K562 (cell line): ENCODE data around the gene KCNT1. TPM values are rescaled to one million over a fixed set of nuclear protein-coding genes. Genes with fewer than 3 reads are reported as not detected.

Experiments used
- ATAC-seq: fragments of 200-7000 bp; cut with Tn5 transposase; 3 replicates; pipeline ENCODE4 v1.9.1; 2020; ENCODE audit warnings: moderate library complexity
- BruUV-seq: library from RNA; stranded (reverse); fragments of 400-500 nt; replicated peaks from 2 replicates; lab custom pipeline; 2021; lab: Mats Ljungman, UMichigan
- CTCF ChIA-PET: fragments of 300-600 bp; formaldehyde crosslinking; extraction: SDS; loops from one replicate; lab custom pipeline; 2021; ENCODE audit warnings: low intra/inter-chr PET ratio; lab: Yijun Ruan, JAX
- POLR2A ChIA-PET: fragments of 300-600, 350-650 bp; sonication (Branson Sonifier 250); formaldehyde crosslinking; extraction: SDS; loops from one replicate; lab custom pipeline; 2021; ENCODE audit warnings: antibody characterized with exemption, inconsistent platforms; lab: Yijun Ruan, JAX
- DNase-seq, 4 experiments: peaks; one replicate each; pipeline versions ENCODE4 v3.0.0 to v3.0.0-alpha.2; 2011 to 2018; ENCODE audit warnings: low spot score in 3 of 4, mixed read lengths in 3 of 4; ENCODE audit errors: extremely low read depth in 1 of 4
- FAIRE-seq: peaks from 2 replicates; lab custom pipeline; 2011; peaks lifted over from hg19 to GRCh38; lab: Jason Lieb, UNC
- H2AFZ ChIP-seq: 2 replicates; pipeline ENCODE4 v1.6.0; 2011; ENCODE audit warnings: low read depth, low read length, control low read depth, inconsistent platforms
- H3K27ac ChIP-seq: fragments of 200-600 bp; 3 replicates; pipeline ENCODE4 v1.8.0; 2011; ENCODE audit warnings: low read depth, mild to moderate bottlenecking, control low read depth, inconsistent platforms, low read length, moderate library complexity, mixed read lengths; ENCODE audit errors: extremely low read depth
- H3K27me3 ChIP-seq, 2 experiments: fragments of 300-600 bp in 1 of 2; 2 replicates in 1 of 2; 3 replicates in 1 of 2; pipeline versions ENCODE4 v1.6.0 to v1.8.0; 2011; ENCODE audit warnings: inconsistent platforms in 2 of 2, low read length in 2 of 2, mild to moderate bottlenecking in 1 of 2, mixed read lengths in 1 of 2, moderate library complexity in 1 of 2; ENCODE audit not compliant: control insufficient read depth in 2 of 2, insufficient read depth in 2 of 2
- H3K36me3 ChIP-seq: fragments of 300-600 bp; 3 replicates; pipeline ENCODE4 v1.8.0; 2011; ENCODE audit warnings: mild to moderate bottlenecking, low read length, inconsistent platforms; ENCODE audit not compliant: control insufficient read depth, insufficient read depth
- H3K4me1 ChIP-seq, 2 experiments: fragments of 200-600 bp in 1 of 2; replicated peaks in 1 of 2; 2 replicates in 1 of 2; 3 replicates in 1 of 2; pipeline versions ENCODE4 v1.5.1 to v1.8.0; 2011; ENCODE audit warnings: inconsistent platforms in 2 of 2, low read length in 2 of 2, mild to moderate bottlenecking in 1 of 2, mixed read lengths in 1 of 2, moderate library complexity in 1 of 2; ENCODE audit not compliant: control insufficient read depth in 2 of 2, insufficient read depth in 2 of 2
- H3K4me2 ChIP-seq: 2 replicates; pipeline ENCODE4 v1.6.1; 2011; ENCODE audit warnings: low read length, control low read depth, inconsistent platforms, mixed read lengths; ENCODE audit not compliant: insufficient read depth
- H3K4me3 ChIP-seq: fragments of 200-600 bp; sonication (generic), shearing (Covaris generic); 2 replicates; pipeline ENCODE4 v1.5.1; 2016; ENCODE audit warnings: control low read depth, inconsistent platforms
- H3K79me2 ChIP-seq: fragments of 200-600 bp; 3 replicates; pipeline ENCODE4 v1.8.0; 2011; ENCODE audit warnings: low read length, inconsistent platforms; ENCODE audit not compliant: control insufficient read depth, insufficient read depth
- H3K9ac ChIP-seq, 2 experiments: 2 replicates each; pipeline versions ENCODE4 v1.6.0 to v1.6.1; 2011; ENCODE audit warnings: low read depth in 2 of 2, low read length in 2 of 2, control low read depth in 1 of 2, inconsistent platforms in 1 of 2, mild to moderate bottlenecking in 1 of 2, mixed read lengths in 1 of 2; ENCODE audit not compliant: insufficient read depth in 1 of 2
- H3K9me1 ChIP-seq: one replicate; pipeline ENCODE4 v1.6.0; 2011; ENCODE audit warnings: inconsistent platforms, mild to moderate bottlenecking, low read length, moderate library complexity; ENCODE audit not compliant: control insufficient read depth, insufficient read depth
- H3K9me3 ChIP-seq: replicated peaks from 2 replicates; pipeline ENCODE4 v1.5.1; 2011; ENCODE audit warnings: low read depth, low read length, inconsistent platforms; ENCODE audit not compliant: control insufficient read depth, insufficient read depth
- H4K20me1 ChIP-seq: replicated peaks from 2 replicates; pipeline ENCODE4 v1.6.1; 2011; ENCODE audit warnings: low read length, inconsistent platforms, mixed read lengths; ENCODE audit not compliant: control insufficient read depth, insufficient read depth
- ATF7 ChIP-seq: fragments of 450-650 bp; IDR thresholded peaks from 2 replicates; pipeline ENCODE4 v1.7.1; 2014; ENCODE audit warnings: mild to moderate bottlenecking, moderate library complexity
- EGR1 ChIP-seq: fragments of 450-650 bp; conservative IDR thresholded peaks from 2 replicates; pipeline ENCODE4 v1.6.1; 2017; ENCODE audit warnings: mild to moderate bottlenecking
- GTF2A2 ChIP-seq: IDR thresholded peaks from 2 replicates; pipeline ENCODE4 v1.6.1; 2016; ENCODE audit warnings: mild to moderate bottlenecking, missing genetic modification characterization, missing compliant biosample characterization
- KLF1 ChIP-seq: fragments of 450-650 bp; IDR thresholded peaks from 2 replicates; pipeline ENCODE4 v1.6.1; 2016; ENCODE audit warnings: missing genetic modification characterization, missing compliant biosample characterization
- NUFIP1 ChIP-seq: fragments of 450-650 bp; IDR thresholded peaks from 2 replicates; pipeline ENCODE4 v1.6.1; 2018; ENCODE audit not compliant: partially characterized antibody
- POLR2AphosphoS2 ChIP-seq: IDR thresholded peaks from 2 replicates; pipeline ENCODE4 v1.6.1; 2012; ENCODE audit warnings: low read length, improper control_type of control experiment
- RB1 ChIP-seq: fragments of 450-650 bp; IDR thresholded peaks from 2 replicates; pipeline ENCODE4 v1.6.1; 2017; ENCODE audit warnings: low read depth, mild to moderate bottlenecking
- SMAD4 ChIP-seq: fragments of 250-450 bp; sonication (Bioruptor Pico); conservative IDR thresholded peaks from 2 replicates; pipeline ENCODE4 v1.8.0; 2021; ENCODE audit warnings: inconsistent platforms, mild to moderate bottlenecking, moderate library complexity
- SMARCE1 ChIP-seq: fragments of 450-650 bp; IDR thresholded peaks from 2 replicates; pipeline ENCODE4 v1.7.1; 2016; ENCODE audit warnings: mild to moderate bottlenecking
- THRAP3 ChIP-seq: fragments of 450-650 bp; IDR thresholded peaks from 2 replicates; pipeline ENCODE4 v1.6.1; 2016; ENCODE audit warnings: mild to moderate bottlenecking, inconsistent platforms, borderline replicate concordance
- ZNF445 ChIP-seq: fragments of 250-450 bp; sonication (Bioruptor Pico); IDR thresholded peaks from 2 replicates; pipeline ENCODE4 v1.4.0; 2020; ENCODE audit warnings: low read depth, mild to moderate bottlenecking, moderate library complexity
- ZNF561 ChIP-seq: fragments of 450-650 bp; formaldehyde crosslinking; conservative IDR thresholded peaks from 2 replicates; pipeline ENCODE4 v1.4.0; 2020; ENCODE audit warnings: mild to moderate bottlenecking, moderate library complexity
- ZSCAN29 ChIP-seq: fragments of 450-650 bp; IDR thresholded peaks from 2 replicates; pipeline ENCODE4 v1.6.1; 2017
- WGBS: fragments of 100-300 bp; shearing (Covaris generic); methylation state at CpG from one replicate; pipeline ENCODE4 v1.1.6; 2016; ENCODE audit warnings: low coverage, mixed read lengths; ENCODE audit not compliant: insufficient coverage; ENCODE audit errors: missing lambda C conversion rate; 5-methylcytosine and 5-hydroxymethylcytosine counted together
- in situ Hi-C: fragments of 300-500 bp; cut with MboI; formaldehyde crosslinking; loops from 4 replicates; pipeline ENCODE4 v1.15.0; 2018; ENCODE audit warnings: inconsistent platforms, mixed read lengths
- intact Hi-C: fragments of 100-400 bp; cut with micrococcal nuclease; formaldehyde crosslinking; loops from 2 replicates; pipeline ENCODE4 v1.14.2; 2022
- polyA plus RNA-seq, 8 experiments: library from polyadenylated mRNA; depleted of rRNA in 4 of 8; stranded (reverse) in 5 of 8; unstranded in 3 of 8; fragments of >200 nt; fragmentation: Nextera tagmentation in 2 of 8; fragmentation: Illumina TruSeq in 1 of 8; extraction: Ambion mirVana in 2 of 8; extraction: Trizol in 1 of 8; gene quantifications; 2 replicates each; pipeline versions ENCODE4 v1.2.1 to v1.2.3, GENCODE V29; 2011 to 2014; ENCODE audit warnings: inconsistent platforms in 1 of 8, missing spikeins in 1 of 8
- total RNA-seq, 7 experiments: library from RNA; depleted of rRNA in 6 of 7; stranded (reverse); fragments of >200 nt in 6 of 7; fragmentation: Illumina TruSeq in 2 of 7; extraction: Trizol in 2 of 7; gene quantifications; 2 replicates each; pipeline versions ENCODE4 v1.2.1 to v1.2.3, GENCODE V29; 2011 to 2021; ENCODE audit warnings: low replicate concordance in 1 of 7
- TF ChIP-seq, protein P1 (sequence below): sonication (generic); formaldehyde crosslinking; IDR thresholded peaks from 2 replicates; pipeline ENCODE4 v1.8.0; 2022; ENCODE audit warnings: missing genetic modification reagents, mild to moderate bottlenecking, borderline replicate concordance
- TF ChIP-seq, protein P2 (sequence below): fragments of 200-800 bp; sonication (Bioruptor generic); IDR thresholded peaks from 2 replicates; pipeline ENCODE4 v1.6.1; 2017; ENCODE audit warnings: missing genetic modification characterization, missing compliant biosample characterization
- TF ChIP-seq, protein P3 (sequence below): fragments of 250-450 bp; sonication (Bioruptor Pico); IDR thresholded peaks from 2 replicates; pipeline ENCODE4 v1.4.0; 2020; ENCODE audit warnings: mild to moderate bottlenecking, moderate library complexity
- TF ChIP-seq, protein P4 (sequence below): fragments of 250-450 bp; sonication (Bioruptor Pico); IDR thresholded peaks from 2 replicates; pipeline ENCODE4 v1.6.1; 2021; ENCODE audit warnings: mild to moderate bottlenecking
- TF ChIP-seq, protein P5 (sequence below): sonication (generic); formaldehyde crosslinking; IDR thresholded peaks from 2 replicates; pipeline ENCODE4 v1.8.0; 2022; ENCODE audit warnings: missing genetic modification reagents, mild to moderate bottlenecking, borderline replicate concordance

KCNT1 gene
- total and polyA plus RNA-seq, 9 of the 15 experiments (the other 6 are each of a cell fraction or from before 2014, with no cell fraction given): 0.05 TPM; not detected in 8

DNA sequence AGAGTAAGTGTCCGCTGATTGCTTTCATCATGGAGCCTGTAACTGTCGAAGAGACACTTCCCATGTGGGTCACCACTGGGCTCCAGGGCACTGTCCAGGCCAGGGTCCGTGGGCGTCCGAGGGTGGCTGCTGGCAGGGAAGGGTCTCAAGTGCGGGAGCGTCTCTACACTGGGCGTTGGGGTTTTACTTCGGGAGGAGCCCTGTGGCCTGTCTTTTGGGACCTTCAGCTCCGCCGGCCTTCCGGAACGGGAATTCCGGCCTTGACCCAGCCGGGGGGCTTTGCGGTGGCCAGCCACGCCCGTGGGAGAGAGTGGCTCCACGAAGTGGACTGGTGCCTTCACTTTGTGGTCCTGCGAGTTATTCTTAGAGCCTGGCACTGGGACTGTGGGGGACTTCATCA lies 119.1 kb downstream of the KCNT1 start:
- Histone ChIP-seq H3K27ac (no peak overlapping the region), H3K4me2 (no peak overlapping the region), H3K79me2 (no peaks in the 10 kb centered on the region), H3K4me3 (no peak overlapping the region), H3K9me3 (no peaks in the 10 kb centered on the region), H3K27me3 (no peaks in the 10 kb centered on the region), H3K9me1 (peaks cover 7% of the 10 kb centered on the region), H3K4me1 (peaks cover 0 to 8% of the 10 kb centered on the region in 2 experiments; a peak in 1 of 5 replicates), H3K36me3 (peaks cover 84% of the 10 kb centered on the region; the same call in 2 of the 3 replicates), H3K9ac (no peak overlapping the region), H2AFZ (no peak overlapping the region), H4K20me1 (no peaks in the 10 kb centered on the region)
- POLR2A ChIA-PET: no interaction called here
- 97% methylated on average over 20 of the region's 20 CpGs for WGBS
- DNase-seq (no peak), FAIRE-seq (no peak), ATAC-seq (no peak)
- in situ Hi-C loops: no loop called here
- TF ChIP-seq, protein P1, sequence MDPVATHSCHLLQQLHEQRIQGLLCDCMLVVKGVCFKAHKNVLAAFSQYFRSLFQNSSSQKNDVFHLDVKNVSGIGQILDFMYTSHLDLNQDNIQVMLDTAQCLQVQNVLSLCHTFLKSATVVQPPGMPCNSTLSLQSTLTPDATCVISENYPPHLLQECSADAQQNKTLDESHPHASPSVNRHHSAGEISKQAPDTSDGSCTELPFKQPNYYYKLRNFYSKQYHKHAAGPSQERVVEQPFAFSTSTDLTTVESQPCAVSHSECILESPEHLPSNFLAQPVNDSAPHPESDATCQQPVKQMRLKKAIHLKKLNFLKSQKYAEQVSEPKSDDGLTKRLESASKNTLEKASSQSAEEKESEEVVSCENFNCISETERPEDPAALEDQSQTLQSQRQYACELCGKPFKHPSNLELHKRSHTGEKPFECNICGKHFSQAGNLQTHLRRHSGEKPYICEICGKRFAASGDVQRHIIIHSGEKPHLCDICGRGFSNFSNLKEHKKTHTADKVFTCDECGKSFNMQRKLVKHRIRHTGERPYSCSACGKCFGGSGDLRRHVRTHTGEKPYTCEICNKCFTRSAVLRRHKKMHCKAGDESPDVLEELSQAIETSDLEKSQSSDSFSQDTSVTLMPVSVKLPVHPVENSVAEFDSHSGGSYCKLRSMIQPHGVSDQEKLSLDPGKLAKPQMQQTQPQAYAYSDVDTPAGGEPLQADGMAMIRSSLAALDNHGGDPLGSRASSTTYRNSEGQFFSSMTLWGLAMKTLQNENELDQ: no peak
- TF ChIP-seq SMARCE1 (no peak), ZSCAN29 (no peak), EGR1 (no peak), THRAP3 (no peak), GTF2A2 (no peak), ZNF445 (CRISPR knock-in tag) (no peak), NUFIP1 (no peak), KLF1 (tag) (no peak), ZNF561 (CRISPR knock-in tag) (no peak), SMAD4 (CRISPR knock-in tag) (no peak), ATF7 (no peak), POLR2AphosphoS2 (no peak), RB1 (no peak)
- TF ChIP-seq, protein P2, sequence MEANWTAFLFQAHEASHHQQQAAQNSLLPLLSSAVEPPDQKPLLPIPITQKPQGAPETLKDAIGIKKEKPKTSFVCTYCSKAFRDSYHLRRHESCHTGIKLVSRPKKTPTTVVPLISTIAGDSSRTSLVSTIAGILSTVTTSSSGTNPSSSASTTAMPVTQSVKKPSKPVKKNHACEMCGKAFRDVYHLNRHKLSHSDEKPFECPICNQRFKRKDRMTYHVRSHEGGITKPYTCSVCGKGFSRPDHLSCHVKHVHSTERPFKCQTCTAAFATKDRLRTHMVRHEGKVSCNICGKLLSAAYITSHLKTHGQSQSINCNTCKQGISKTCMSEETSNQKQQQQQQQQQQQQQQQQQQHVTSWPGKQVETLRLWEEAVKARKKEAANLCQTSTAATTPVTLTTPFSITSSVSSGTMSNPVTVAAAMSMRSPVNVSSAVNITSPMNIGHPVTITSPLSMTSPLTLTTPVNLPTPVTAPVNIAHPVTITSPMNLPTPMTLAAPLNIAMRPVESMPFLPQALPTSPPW (CRISPR knock-in tag): no peak
- TF ChIP-seq, protein P3, sequence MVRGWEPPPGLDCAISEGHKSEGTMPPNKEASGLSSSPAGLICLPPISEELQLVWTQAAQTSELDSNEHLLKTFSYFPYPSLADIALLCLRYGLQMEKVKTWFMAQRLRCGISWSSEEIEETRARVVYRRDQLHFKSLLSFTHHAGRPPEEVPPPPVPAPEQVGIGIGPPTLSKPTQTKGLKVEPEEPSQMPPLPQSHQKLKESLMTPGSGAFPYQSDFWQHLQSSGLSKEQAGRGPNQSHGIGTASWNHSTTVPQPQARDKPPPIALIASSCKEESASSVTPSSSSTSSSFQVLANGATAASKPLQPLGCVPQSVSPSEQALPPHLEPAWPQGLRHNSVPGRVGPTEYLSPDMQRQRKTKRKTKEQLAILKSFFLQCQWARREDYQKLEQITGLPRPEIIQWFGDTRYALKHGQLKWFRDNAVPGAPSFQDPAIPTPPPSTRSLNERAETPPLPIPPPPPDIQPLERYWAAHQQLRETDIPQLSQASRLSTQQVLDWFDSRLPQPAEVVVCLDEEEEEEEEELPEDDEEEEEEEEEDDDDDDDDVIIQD (CRISPR knock-in tag): no peak
- TF ChIP-seq, protein P4, sequence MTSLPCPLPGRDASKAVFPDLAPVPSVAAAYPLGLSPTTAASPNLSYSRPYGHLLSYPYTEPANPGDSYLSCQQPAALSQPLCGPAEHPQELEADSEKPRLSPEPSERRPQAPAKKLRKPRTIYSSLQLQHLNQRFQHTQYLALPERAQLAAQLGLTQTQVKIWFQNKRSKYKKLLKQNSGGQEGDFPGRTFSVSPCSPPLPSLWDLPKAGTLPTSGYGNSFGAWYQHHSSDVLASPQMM: no peak
- TF ChIP-seq, protein P5, sequence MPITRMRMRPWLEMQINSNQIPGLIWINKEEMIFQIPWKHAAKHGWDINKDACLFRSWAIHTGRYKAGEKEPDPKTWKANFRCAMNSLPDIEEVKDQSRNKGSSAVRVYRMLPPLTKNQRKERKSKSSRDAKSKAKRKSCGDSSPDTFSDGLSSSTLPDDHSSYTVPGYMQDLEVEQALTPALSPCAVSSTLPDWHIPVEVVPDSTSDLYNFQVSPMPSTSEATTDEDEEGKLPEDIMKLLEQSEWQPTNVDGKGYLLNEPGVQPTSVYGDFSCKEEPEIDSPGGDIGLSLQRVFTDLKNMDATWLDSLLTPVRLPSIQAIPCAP (CRISPR knock-in tag): no peak
- intact Hi-C loops: no loop called here
- BruUV-seq: no TSS peak
- CTCF ChIA-PET: no interaction called here
